GM10847 (cell line): ENCODE data around the gene ZBTB17.

Source experiments
- POLR2A ChIP-seq: IDR thresholded peaks from 2 replicates; pipeline ENCODE4 v1.6.1; 2011; ENCODE audit not compliant: insufficient read length; ENCODE audit errors: extremely low read depth

ZBTB17 gene

DNA sequence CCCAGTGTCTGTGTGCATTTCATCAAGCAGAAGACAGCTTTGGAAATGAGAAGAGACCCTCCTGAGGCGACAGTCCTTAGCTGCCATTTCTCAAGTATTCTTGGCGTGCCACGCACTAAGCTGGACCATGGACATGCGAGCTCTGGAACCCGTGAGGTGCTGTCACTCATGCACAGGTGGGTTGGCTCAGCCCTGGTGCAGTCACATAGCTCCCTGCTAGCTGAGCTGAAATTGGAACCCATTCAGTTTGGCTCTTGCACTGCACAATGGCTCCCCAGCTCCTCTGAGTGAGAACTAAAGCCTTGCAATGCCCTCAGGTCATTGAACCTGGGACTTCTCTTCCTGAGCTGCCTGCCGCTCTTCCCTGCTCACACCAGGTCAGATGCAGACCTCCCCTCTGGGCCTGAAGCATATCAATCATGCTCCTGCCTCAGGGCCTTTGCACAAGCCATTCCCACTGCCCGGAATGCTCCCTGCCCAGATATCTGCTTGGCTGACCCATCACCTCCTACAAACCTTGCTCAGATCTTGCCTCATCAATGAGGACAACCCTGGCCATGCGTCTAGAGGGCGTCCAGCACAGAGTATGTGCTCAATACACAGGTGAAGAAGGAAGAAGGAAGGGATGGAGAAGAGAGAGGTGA, 21.9 kb upstream of the ZBTB17 start:
- no peak for TF ChIP-seq POLR2A

DNA sequence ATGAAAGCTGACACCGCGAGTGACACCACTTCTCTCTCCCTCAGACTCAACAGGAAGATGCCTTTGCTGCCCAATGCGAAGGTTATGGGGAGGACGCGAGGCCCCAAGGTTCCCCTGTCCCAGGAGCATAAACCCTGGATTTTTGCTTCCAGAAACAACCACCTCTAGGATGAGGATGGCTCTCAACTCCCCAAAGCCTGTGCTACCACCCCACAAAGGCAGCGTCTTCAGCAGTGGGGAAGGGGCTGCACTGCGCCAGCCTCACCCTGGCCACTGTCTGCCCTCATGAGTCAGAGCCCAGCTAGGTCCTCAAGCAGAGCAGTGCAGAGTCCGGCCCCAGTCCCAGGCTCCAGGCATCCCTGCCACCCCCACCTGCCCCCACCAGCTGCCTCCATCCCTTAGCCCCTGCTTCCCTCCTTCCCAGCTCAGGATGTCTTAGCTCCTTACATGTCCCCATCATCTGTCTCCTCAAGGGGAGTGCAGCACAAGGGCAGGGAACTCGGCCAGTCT, 21.2 kb upstream of the ZBTB17 start:
- no peak for TF ChIP-seq POLR2A

DNA sequence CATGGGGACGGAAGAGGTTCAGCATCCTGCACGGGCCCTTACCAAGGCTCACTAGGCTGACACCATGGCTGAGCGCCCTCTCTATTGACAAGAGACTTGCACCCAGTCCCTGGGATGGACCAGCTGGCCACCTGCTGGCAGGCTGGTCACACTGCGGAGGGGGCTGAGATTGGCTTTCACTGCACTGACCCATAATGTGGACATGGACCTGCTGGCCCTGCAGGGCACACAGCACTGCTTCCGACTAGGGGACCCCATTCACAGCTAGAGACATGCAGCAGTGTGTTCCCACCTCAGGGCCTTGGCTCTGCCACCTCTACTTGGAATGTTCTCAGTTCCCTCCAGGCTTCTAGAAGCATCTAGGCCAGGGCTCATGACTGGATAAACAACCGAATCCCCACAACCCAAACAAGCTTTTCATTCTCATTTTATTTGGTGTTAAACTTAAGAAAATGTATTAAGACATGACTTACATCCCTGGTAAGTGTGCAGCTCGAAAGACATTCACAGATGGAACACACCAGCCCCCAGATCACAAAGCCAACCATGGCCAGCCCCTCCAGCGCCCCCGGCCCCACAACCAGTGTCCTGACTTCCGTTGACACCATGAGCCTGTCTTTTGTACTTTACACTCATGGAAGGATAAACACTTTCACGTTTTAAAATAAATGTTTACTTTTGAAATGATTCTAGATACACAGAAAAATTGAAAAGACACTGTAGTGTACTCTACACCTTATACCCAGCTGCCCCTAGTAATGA, 18.9 kb upstream of the ZBTB17 start:
- TF ChIP-seq POLR2A: no peak

DNA sequence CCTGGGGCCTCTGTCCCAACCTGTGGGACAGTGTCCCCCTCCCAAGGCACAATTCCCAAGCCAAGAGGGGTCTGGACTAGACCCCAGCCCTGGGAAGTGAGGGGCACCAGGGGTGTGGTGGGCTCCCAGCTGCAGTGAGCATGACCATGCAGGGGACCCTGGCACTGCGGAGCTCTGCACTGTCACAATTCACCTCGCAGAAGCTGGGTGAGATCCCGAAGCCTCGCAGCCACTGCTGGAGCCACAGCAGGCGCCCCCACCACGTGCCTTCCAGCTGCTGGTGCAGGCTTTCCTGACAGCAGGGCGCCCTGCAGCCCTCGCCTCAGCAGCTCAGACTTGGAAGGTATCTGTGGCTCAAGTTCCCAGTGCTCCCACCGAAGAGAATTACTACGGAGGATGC, 18.2 kb upstream of the ZBTB17 start:
- no peak for TF ChIP-seq POLR2A

DNA sequence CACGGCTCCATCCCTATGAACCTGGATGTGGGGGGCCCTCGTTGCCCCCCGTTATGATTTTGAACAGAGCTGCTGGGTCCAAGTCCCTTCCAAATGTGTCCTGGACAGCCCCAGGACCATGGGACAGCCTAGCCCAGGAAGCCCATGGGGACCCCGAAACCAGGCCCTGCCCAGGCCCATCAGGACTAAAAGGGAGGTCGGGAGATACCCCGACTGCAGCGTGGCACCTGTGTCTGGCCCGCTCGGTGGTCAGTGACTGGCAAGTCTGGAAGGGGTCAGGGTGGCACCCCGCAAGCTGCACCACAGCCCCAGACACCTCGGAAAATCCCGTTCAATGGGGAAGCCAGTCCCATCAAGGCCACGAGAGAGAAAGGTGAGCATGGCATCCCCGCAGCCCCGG, 17.8 kb upstream of the ZBTB17 start:
- no peak for TF ChIP-seq POLR2A

DNA sequence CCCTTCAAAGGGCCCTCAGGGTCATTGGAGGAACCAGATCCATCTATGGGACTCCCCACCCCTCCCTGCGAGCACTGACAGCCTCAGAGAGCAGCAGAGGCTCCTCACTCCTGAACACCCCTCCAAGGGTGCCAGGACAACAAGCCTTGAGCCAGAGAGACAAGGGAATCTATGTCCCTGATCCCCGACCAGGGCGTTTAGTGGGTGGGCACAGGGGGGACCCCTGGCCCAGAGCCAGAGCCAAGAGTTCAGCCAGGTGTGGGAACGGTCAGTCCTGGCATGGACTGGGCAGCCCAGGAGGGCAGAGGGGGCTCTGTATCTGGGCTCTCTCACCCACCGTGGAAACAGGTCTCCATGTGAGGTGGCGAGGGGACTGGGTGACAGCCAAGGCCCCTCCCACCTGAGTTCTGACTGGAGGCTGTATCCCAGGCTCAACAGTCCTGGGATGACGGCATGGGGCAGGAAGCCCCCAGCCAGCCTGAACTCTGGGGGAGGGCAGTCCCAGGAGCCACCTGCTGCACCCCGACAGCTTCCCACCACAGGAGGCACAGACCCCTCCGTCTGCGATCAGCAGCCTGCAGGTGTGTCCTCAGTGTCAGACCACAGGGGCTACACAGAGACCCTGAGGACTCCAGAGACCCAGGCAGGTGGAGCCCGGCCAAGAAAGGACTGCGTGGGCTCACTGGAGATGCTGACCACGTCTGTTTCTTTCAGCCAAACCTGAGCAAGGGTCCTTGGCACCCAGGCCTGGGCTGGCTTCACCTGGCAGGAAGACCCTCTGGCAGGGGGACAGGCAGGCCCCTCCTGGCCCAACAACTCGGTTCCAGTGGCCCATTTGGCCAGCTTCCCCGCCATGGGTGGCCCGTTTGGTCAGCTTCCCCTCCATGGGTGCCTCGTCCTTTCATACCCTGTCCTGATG, 16.9 kb upstream of the ZBTB17 start:
- no peak for TF ChIP-seq POLR2A

DNA sequence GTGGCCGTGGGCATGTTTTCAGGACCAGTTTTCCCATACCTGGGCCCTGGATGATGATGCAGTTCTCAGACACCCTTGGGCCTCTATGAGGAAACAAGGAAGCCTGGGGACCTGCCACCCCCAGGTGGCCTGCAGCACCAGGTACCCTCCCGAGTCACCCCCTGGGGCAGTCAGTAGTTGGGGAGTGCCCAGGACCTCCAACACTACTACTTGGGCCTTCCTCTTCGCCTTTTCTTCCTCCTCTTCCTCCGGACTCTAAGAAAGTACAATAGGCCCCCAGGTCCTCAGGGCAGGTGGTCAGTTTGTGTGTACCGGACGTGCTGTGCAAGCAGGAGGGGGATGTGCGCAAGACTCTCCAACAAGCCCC, 16.3 kb upstream of the ZBTB17 start:
- TF ChIP-seq POLR2A: no peak

DNA sequence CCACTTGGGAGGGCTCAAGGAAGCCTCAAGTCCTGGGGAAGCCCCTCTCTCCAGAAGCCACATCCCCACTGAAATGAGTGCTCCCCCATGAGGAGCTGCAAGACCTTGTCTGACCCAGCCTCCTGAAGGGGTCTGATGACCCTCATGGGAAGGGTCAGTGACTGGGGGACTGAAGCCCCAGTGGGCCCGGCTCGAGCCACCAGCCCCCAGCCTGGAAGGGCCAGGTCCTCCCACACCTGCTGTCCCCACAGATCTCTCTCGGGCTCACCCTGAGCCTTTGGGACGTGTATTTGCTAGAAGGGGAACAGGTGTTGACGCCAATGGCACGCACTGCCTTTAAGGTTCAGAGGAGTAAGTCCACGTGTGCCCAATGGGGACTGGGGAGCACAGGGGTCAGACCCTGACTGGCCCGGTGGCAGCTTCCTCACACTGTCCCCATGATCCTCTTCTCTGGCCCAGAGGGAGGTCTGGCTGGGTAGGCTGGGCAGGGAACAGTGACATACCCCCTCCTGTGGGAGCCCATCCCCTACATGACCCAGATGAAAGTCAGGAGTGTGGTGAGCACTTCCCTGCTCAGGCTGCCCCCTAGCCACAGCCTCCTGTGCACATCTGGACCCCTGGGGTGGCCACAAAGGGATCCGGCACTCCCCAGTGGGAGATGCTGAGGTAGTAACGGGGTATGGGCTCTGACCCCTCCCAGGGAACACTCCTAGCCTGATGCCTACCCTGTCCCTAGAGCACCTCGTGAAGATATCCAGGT, 15.7 kb upstream of the ZBTB17 start:
- no peak for TF ChIP-seq POLR2A

DNA sequence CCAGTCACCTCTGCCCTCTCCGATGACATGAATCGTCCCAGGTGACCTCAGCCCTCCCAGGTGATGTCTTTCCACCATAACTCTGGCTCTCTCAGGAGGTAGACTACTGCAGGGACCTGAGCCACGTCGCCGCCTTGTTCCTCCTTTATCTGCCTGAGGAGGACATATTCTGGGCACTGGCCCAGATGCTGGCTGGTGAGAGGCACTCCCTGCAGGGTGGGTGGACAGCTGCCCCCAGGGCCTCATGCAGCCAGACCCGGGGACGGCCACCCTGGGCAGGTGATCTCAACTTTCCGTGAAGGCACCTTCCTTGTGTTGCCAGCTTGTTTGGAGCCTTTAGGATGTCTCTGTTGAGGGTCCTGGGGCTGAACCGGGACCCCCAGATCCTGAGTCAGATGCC, 13.9 kb upstream of the ZBTB17 start:
- no peak for TF ChIP-seq POLR2A

DNA sequence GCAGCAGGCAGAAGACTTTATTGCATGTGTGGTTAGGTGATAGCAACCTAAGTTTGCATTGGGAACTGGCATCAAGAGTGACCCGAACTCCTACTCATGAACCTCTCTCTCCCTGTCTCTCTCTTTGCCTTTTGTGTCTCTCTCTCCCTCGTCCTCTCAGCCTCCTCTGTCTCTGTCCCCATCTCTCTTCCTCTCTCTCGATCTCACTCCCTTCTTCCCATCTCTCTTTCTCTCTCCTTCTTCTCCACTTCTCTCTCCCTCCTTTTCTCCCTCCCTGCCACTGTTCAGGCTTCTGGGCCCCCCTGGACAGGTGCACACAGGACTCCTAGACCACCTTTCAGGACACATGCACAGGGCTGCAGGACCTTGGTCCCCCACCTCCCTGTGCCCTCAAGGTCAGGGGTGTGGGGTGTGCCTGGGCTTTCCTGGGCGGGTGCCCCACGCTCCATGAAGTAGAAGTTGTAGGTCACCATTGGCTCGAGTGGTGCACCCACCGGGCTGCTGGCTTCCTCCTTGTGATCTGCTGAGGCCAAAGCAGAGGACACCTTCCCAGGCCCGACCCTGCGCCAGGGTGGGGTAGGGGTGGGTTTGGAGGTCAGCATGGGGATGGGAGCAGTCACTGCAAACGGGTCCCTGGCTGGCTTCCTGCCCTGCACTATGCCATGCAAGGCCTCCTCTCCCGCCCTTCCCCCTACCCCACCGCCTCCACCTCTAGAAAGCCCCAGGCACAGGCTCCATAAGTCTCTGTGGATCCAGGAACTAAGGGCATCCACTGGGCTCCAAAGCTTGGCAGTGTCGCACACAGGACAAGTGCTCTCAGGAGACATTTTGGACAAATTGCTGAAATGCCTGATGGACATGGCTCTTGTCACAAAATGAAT, 13.2 kb upstream of the ZBTB17 start:
- TF ChIP-seq POLR2A: no peak

DNA sequence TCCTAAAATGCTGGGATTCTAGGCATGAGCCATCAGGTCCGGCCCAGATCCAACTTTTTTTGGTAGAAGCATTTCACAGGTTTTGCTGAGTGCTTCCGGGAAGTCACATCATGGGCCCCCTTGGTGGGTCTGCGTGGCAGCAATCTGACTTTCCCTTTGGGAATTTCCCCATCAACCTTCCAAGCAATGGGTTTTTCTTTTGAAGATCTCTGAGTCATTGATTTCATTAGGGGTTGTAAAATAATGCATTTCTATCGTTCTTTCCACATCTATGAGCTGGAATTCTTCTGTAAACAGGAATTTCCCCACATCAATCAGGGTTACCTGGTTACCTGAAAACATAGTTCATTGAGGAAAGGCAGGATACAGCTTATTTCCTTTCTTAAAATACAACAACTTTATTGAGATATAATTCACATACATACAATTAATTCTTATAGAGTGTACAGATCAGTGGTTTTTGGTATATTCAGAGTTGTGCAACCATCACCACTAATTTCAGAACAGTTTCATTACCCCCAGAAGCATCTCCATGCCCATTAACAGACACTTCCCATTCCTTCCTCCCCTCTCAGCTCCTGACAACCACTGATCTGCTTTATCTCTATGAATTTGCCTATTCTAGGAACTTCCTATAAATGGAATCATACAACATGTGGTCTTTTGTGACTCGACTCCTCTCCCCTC, 9.9 kb upstream of the ZBTB17 start:
- TF ChIP-seq POLR2A: no peak

DNA sequence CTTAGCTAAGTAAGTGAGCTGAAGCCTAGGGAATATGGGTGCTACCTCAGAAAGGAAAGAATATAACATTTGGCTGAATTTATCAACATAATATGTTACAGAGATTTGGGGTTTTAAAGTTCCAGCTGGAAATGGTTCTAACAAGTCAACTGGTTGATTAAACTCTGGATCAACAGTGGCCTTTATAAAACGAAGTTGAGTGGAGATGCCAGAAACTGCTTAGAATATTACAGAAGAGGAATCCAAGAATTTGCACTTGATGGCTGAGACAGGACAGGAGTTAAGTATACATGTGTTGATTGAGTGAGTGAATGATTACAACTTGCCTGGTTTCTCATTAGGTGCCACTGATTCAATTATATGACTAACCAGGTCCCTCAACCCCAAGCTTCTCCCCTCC, 7.4 kb upstream of the ZBTB17 start:
- no peak for TF ChIP-seq POLR2A

DNA sequence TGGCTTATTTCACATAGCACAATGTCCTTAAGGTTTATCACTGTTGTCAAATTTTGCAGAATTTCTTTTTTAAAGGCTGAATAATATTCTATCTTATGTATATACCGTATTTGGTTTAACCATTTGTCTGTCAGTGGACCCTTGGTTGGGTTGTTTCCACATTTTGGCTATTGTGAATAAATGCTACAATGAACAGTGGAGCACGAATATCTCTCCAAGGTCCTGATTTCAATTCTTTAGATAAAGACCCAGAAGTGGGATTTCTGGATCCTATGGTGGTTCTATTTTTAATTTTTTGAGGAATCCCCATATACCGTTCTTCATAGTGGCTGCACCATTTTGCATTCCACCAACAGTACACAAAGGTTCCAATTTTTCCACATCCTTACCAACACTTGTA, 5.8 kb upstream of the ZBTB17 start:
- no peak for TF ChIP-seq POLR2A
